ENCODE data around the gene P2RY12.
"Not testable (repeated sequence)": the region's sequence is repeated elsewhere in the genome, so short reads cannot be mapped to it uniquely, and the experiment has no call there.

Gene P2RY12

DNA sequence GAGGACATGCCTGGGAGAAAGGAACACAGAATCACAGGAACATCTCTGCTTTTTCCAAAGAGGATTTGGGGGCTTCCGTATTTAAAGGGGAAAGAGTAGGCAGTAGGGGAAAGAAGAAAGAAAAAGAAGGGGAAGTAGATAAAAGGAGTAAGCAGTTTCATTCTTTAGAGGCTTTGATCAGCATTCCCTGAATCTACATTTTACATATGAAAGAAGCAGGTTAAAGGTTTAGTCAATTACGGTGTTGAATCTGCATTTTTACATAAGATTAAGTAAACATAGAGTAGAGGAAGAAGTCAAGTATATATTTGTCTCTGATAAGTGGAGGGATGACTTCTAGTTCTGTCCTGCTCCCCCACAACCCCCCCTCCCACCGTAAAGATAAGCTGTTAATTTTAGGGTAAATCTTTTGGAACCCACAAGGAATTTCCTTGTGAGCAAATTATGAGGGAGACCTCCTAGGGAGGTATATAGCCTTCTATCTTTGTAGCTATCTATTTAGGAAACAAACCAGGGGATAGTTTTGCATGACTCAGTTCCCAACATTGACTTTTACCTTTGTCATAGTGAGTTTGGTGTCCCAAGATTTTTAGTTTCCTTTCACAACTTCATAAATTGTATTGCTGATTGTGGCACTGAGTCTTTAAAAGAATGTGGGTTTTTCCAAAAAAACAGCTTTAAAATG is 8.7 kb upstream of the P2RY12 start:
- no peak for DNase-seq (ENCODE audit: low read depth)

- DNase-seq (ENCODE audit: low read depth) = not testable (repeated sequence)
These were observed 7.6 kb upstream of the P2RY12 start for GRCh38 chr3:151392191-151392590.

DNA sequence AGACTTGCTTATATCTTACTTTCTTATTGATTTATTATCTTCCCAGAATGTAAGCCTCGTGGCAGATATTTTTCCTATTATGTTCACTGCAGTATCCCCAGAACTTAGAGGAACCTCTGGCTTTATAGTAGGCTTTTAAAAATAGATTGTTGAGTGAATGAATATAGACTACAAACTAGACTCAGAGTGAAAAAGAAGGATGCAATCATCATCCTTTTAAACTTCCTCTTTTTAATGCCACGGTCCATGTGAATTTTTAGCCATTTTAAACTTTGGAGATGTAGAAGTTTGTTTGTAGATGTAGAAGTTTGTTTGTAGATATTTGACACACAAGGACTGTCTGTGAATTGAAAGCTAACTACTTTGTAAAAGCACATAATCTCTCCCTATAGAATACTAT is 7.2 kb upstream of the P2RY12 start:
- no peak for DNase-seq (ENCODE audit: low read depth)

- DNase-seq (ENCODE audit: low read depth) = no peak
These were observed 3.3 kb upstream of the P2RY12 start for GRCh38 chr3:151387842-151388241.

GRCh38 chr3:151387432-151387831 is 2.9 kb upstream of the P2RY12 start:
- no peak for DNase-seq (ENCODE audit: low read depth)

DNA sequence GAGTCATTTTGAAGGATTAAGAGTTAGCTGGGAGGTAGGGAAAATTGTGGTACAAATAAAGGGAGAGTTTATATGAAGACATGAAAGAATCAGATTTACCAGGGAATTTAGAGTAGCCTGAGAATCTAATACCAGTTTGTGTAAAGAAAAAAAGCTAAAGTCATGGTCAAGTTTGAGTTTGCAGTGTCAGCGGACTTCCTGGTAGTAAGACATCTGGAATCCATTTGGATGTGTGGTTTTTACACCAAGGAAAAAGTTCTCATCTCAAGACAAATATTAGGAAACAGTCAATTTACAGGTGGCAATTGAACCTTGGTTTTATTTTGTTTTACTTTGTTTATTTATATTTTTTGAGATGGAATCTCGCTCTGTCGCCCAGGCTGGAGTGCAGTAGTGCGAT is 1.5 kb upstream of the P2RY12 start:
- no peak for DNase-seq (ENCODE audit: low read depth)

DNA sequence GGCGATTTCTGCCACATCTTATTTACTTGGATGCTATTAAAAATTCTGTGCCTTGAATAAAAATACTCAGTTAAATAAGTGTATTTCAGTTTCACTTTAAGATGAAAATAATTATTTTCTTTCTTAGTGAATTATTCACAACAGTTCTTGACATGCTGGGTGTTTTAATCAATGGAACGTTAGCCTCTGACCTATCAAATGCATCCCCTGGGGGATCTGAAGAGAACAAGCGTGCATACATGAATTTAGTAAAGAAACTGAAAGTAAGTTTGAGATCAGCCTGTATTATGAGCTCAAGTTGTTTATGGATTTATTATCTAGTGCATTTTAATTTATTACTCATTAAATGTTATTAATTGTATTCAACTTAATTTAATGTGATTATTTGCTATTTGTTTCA is 597 bp downstream of the P2RY12 start:
- DNase-seq (ENCODE audit: low read depth) = no peak

- no peak for DNase-seq (ENCODE audit: low read depth)
These were observed 1.4 kb downstream of the P2RY12 start for GRCh38 chr3:151383111-151383510.

DNA sequence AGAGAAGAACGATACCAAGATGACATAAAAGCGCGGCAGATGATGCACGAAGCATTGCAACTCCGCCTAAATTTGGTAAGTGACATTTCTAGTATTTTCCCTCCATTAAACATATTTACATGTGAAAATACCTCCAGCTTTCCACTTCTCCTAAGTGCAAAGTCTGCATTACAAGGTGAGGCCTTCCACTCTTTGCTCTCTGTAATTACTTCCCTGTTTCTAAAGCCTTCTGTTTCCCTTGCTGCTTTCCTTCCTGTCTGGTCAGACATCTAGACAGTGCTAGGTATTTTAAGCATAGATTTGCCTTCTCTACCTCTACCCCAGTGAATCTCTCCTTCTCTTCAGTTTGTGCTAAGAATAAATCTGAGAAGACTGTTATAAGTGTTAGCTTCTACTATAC is 1.9 kb downstream of the P2RY12 start:
- DNase-seq (ENCODE audit: low read depth) = no peak

DNA sequence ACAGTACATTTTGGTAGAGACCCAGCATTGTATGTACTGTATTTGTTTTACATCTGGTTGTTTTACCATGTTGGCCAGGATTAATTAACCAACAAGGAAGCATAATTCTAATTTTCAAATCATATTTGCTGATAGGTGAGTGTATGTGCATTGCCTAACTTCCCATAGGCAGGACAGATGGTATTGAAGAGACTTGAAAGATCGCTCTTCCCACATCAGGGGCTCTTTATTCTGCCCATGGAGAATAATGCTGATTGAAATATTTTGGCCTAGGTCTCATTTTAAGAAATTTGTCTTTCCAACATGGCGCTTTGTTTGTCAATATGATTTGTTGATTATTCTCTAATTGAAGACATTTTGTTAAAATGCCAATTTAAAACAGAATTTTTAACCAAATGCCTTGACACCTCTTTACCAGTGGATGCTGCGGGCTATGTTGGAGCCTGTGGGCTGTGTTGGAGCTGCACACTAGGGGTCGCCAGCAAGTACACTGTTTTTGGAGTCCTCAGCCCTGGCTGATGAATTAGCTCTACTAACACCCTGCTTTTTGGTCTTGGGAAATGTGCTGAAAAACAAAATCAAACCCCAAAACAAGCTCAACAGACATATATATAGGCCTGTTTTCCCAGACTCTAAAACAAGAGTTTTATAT is 5.3 kb downstream of the P2RY12 start:
- no peak for DNase-seq (ENCODE audit: low read depth)

DNA sequence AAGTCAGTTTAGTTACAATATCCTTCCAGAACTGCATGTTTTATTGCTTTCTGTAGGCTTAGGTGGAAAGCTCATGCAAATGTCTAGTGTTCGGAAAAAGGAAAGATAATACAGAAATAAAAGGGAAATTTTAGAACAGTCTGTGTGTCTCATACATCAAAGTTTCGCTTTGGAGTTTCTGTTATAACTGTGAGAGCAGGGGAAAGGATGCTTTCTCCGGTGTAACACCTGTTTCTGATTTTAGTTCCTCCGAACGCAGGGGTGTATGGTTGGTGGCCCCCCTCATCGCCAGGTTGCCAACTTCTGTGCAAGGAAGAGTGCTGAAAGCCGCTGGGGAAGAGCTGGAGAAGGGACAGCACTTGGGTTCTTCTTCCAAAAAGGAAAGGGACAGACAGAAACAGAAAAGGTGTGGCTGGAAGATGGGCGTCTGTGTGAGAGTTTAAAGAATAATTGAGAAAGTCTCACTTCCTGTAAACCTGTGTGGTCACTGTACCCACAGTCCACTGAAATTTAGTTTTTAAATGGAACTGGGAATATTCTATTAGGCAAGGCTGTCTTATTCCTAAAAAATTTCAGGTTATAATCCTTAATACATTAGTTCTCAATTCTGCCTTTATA is 6.7 kb downstream of the P2RY12 start:
- DNase-seq (ENCODE audit: low read depth) = no peak

- no peak for DNase-seq (ENCODE audit: low read depth)
These were observed 12.3 kb downstream of the P2RY12 start for GRCh38 chr3:151372063-151372820.

GRCh38 chr3:151371526-151371925 is 13.0 kb downstream of the P2RY12 start:
- DNase-seq (ENCODE audit: low read depth) = no peak

- no peak for DNase-seq (ENCODE audit: low read depth)
These were observed 17.1 kb downstream of the P2RY12 start for GRCh38 chr3:151367448-151367847.

- no peak for DNase-seq (ENCODE audit: low read depth)
These were observed 17.6 kb downstream of the P2RY12 start for GRCh38 chr3:151366993-151367392.

GRCh38 chr3:151362751-151363174 is 21.8 kb downstream of the P2RY12 start:
- DNase-seq (ENCODE audit: low read depth) = no peak

DNA sequence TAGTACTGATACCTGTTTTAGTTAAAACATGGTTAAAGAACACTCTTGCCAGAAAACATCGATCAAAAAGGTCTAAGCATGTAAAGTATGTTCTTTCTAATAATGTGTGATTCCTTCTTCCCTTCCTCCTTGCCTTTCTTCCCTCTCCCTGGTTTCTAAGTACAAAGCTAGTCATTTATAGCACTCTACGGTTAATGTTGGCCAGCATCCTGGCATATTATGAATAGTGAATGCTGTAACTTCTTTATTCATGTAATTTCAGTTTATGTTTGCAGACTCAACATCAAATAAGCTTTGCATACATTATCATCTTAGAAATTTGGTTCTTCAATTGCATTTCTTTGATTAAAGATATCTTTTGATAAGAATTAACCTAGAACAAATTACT is 27.1 kb downstream of the P2RY12 start:
- DNase-seq (ENCODE audit: low read depth) = no peak

DNA sequence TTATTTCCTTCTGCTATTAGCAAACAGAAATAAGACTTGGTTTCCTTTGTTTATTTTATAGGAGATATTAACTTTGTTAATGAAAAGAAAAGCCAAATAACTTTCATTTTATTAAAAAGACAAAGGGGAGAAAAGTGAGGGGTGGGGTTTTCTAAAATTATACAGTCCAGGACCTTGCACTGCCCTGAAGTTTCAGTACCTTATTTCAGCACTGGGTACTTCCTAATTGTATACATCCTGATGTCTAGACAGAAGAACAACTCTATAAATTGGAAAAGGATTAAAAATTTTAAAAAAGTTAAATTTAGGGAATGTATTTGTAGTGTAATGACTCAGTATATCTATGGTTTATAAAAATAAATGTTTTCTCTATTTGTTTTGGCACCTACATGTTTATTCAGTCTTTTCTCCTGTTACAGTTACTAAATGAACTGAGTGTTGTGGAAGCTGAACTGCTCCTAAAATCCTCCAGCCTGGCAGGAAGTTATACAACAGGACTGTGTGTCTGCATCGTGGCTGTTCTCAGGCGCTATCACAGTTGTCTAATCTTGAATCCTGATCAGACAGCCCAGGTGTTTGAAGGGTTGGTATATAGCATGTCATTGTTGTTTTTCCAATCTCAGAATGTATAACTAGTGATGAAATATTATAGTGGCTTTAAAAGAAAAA is 27.6 kb downstream of the P2RY12 start:
- no peak for DNase-seq (ENCODE audit: low read depth)

- DNase-seq (ENCODE audit: low read depth) = no peak
These were observed 32.9 kb downstream of the P2RY12 start for GRCh38 chr3:151351648-151352047.

- no peak for DNase-seq (ENCODE audit: low read depth)
These were observed 33.3 kb downstream of the P2RY12 start for GRCh38 chr3:151351219-151351618.

DNA sequence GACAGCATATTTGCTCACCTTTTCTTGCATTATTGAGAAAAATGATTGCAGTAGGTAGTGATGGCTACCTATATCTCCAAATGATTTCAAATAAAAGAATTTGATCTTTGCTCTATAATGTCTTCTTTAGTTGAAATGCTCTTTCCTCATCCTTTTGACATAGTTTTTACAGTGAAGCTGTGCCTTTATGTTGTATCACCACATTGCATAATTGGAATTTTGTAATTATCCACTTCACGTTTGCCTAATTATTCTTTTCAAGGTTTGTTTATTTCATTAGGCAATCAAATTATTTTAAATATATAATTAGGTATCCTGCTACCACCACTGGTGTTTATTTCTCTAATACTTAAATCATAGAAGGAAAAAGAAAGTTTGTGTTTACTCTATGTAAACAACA is 33.9 kb downstream of the P2RY12 start:
- DNase-seq (ENCODE audit: low read depth) = no peak

DNA sequence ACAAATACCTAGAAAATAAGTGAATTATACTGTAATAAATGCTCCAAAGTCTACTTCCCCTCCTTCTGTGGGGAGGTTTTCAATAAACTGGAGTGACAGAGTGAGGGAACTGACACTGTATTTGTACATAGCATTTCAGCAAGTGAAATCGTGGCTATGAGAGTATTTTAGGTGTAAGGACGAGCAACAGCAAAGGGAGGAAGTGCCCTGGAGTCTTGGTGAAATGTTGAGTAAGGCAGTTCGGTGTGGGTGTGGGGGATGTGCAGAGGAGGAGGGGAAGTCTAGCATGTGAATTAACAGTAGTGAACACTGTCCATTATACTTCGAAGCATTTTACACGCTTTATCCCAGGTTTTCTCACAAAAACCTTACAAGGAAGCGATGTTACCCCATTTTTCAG is 37.1 kb downstream of the P2RY12 start:
- no peak for DNase-seq (ENCODE audit: low read depth)
